Measurements from ENCODE around the gene SEH1L.

SEH1L gene

DNA sequence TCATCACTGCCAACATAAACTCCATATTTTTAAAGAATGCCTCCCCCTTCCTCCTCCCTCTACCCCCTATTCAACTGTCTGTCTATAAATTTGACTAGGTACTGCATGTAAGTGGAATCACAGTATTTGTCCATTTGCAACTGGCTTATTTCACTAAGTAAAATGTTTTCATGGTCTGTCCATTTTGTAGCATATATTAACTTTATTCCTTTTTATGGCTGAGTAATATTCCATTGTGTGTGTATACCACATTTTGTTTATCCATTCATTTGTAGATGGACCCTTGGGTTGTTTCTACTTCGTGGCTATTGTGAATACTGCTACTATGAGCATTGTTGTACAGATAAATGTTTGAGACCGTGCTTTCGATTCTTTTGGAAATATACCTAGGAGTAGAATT is 10.7 kb downstream of the SEH1L start:
- TF ChIP-seq EZH2phosphoT487 (IDR thresholded peaks at IDR 0.05; ENCODE audit: low read depth) (no peak), CTCF (IDR thresholded peaks at IDR 0.05; ENCODE audit: low read depth, low read length) (no peak)
- no peak overlapping the region for H3K4me2 ChIP-seq (ENCODE audit: low read length)
- 0 out of 2 replicates have a peak, but pooled peaks cover 12% of the 10 kb centered on the region for H4K20me1 ChIP-seq (ENCODE audit: insufficient read depth, low read length)
- no peak overlapping the region for H3K4me3 ChIP-seq (ENCODE audit: low read length)
- H3K27me3 ChIP-seq (ENCODE audit: low read depth, low read length), result no peaks in the 10 kb centered on the region
- H3K79me2 ChIP-seq (ENCODE audit: low read length), result peaks cover 52% of the 10 kb centered on the region
- no peak overlapping the region for H3K9ac ChIP-seq (ENCODE audit: low read length)
- H2AFZ ChIP-seq (ENCODE audit: low read depth, low read length), result no peak overlapping the region
- no peaks in the 10 kb centered on the region for H3K9me3 ChIP-seq (ENCODE audit: insufficient read depth, low read length)
- no peak overlapping the region for H3K27ac ChIP-seq (ENCODE audit: low read length)
- no peaks in the 10 kb centered on the region for H3K4me1 ChIP-seq (ENCODE audit: low read length)
- peaks cover 47% of the 10 kb centered on the region for H3K36me3 ChIP-seq (replicated peaks; ENCODE audit: low read depth, low read length)

GRCh38 chr18:12960395-12960794 is 12.6 kb downstream of the SEH1L start:
- H3K27me3 ChIP-seq (ENCODE audit: low read depth, low read length), result no peaks in the 10 kb centered on the region
- no peaks in the 10 kb centered on the region for H3K9me3 ChIP-seq (ENCODE audit: insufficient read depth, low read length)
- no peaks in the 10 kb centered on the region for H3K4me1 ChIP-seq (ENCODE audit: low read length)
- TF ChIP-seq EZH2phosphoT487 (IDR thresholded peaks at IDR 0.05; ENCODE audit: low read depth) (no peak), CTCF (IDR thresholded peaks at IDR 0.05; ENCODE audit: low read depth, low read length) (no peak)
- H3K27ac ChIP-seq (ENCODE audit: low read length), result no peak overlapping the region
- H3K79me2 ChIP-seq (ENCODE audit: low read length), result peaks cover 44% of the 10 kb centered on the region
- no peak overlapping the region for H2AFZ ChIP-seq (ENCODE audit: low read depth, low read length)
- H4K20me1 ChIP-seq (ENCODE audit: insufficient read depth, low read length), result 0 out of 2 replicates have a peak, but pooled peaks cover 12% of the 10 kb centered on the region
- H3K4me3 ChIP-seq (ENCODE audit: low read length), result no peak overlapping the region
- peaks cover 44% of the 10 kb centered on the region for H3K36me3 ChIP-seq (replicated peaks; ENCODE audit: low read depth, low read length)
- no peak overlapping the region for H3K4me2 ChIP-seq (ENCODE audit: low read length)
- no peak overlapping the region for H3K9ac ChIP-seq (ENCODE audit: low read length)

- H3K27me3 ChIP-seq (ENCODE audit: low read depth, low read length), result no peaks in the 10 kb centered on the region
Measured at GRCh38 chr18:12960853-12961397, 13.1 kb downstream of the SEH1L start.

DNA sequence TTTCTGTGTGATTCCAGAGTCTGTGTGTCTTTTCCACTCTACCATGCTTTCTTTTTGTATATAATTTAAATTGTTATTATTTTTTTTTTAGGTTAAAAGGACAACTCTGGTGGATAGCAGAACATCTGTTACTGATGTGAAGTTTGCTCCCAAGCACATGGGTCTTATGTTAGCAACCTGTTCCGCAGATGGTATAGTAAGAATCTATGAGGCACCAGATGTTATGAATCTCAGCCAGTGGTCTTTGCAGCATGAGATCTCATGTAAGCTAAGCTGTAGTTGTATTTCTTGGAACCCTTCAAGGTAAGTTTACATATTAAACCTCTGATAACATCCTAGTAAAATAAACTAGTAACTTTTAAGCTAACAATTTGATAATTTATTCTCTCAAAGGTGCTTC is 15.3 kb downstream of the SEH1L start:
- Histone ChIP-seq H3K36me3 (replicated peaks; ENCODE audit: low read depth, low read length) (peaks cover 55% of the 10 kb centered on the region), H3K9ac (ENCODE audit: low read length) (no peak overlapping the region), H3K27me3 (ENCODE audit: low read depth, low read length) (no peaks in the 10 kb centered on the region), H3K4me1 (ENCODE audit: low read length) (no peaks in the 10 kb centered on the region), H3K4me2 (ENCODE audit: low read length) (no peak overlapping the region), H3K9me3 (ENCODE audit: insufficient read depth, low read length) (no peaks in the 10 kb centered on the region), H3K79me2 (ENCODE audit: low read length) (peaks cover 41% of the 10 kb centered on the region), H3K27ac (ENCODE audit: low read length) (no peak overlapping the region), H3K4me3 (ENCODE audit: low read length) (no peak overlapping the region), H4K20me1 (ENCODE audit: insufficient read depth, low read length) (0 out of 2 replicates have a peak, but pooled peaks cover 12% of the 10 kb centered on the region), H2AFZ (ENCODE audit: low read depth, low read length) (no peak overlapping the region)
- no peak for TF ChIP-seq EZH2phosphoT487 (IDR thresholded peaks at IDR 0.05; ENCODE audit: low read depth)
- no peak for TF ChIP-seq CTCF (IDR thresholded peaks at IDR 0.05; ENCODE audit: low read depth, low read length)

More at GRCh38 chr18:12960853-12961397, 13.1 kb downstream of the SEH1L start:
- Histone ChIP-seq H3K36me3 (replicated peaks; ENCODE audit: low read depth, low read length) (peaks cover 46% of the 10 kb centered on the region), H3K4me2 (ENCODE audit: low read length) (no peak overlapping the region), H3K9me3 (ENCODE audit: insufficient read depth, low read length) (no peaks in the 10 kb centered on the region), H4K20me1 (ENCODE audit: insufficient read depth, low read length) (0 out of 2 replicates have a peak, but pooled peaks cover 12% of the 10 kb centered on the region), H3K4me1 (ENCODE audit: low read length) (no peaks in the 10 kb centered on the region), H3K9ac (ENCODE audit: low read length) (no peak overlapping the region), H2AFZ (ENCODE audit: low read depth, low read length) (no peak overlapping the region), H3K27ac (ENCODE audit: low read length) (no peak overlapping the region), H3K4me3 (ENCODE audit: low read length) (no peak overlapping the region), H3K79me2 (ENCODE audit: low read length) (peaks cover 44% of the 10 kb centered on the region)
- no peak for TF ChIP-seq EZH2phosphoT487 (IDR thresholded peaks at IDR 0.05; ENCODE audit: low read depth)
- no peak for TF ChIP-seq CTCF (IDR thresholded peaks at IDR 0.05; ENCODE audit: low read depth, low read length)

All from OCI-LY3 (cell line).